Colonic mucosa (tissue), 4 donors: Measurements from ENCODE around the gene CADPS2. TPM values are rescaled to one million over a fixed set of nuclear protein-coding genes. Genes with fewer than 3 reads are reported as not detected.

Experiments
- DNase-seq: peaks from one replicate; pipeline ENCODE4 v3.0.0-alpha.2; 2020
- H3K27ac ChIP-seq: fragments of 200-600 bp; one replicate; pipeline ENCODE4 v1.8.0; 2021
- H3K27me3 ChIP-seq: fragments of 200-600 bp; one replicate; pipeline ENCODE4 v1.8.0; 2021
- H3K36me3 ChIP-seq: fragments of 200-600 bp; one replicate; pipeline ENCODE4 v1.8.0; 2021
- H3K4me1 ChIP-seq: fragments of 200-600 bp; one replicate; pipeline ENCODE4 v1.8.0; 2021; ENCODE audit warnings: mild to moderate bottlenecking
- H3K4me3 ChIP-seq: fragments of 200-600 bp; one replicate; pipeline ENCODE4 v1.8.0; 2021
- H3K9ac ChIP-seq, 2 donors: one replicate each; pipeline ENCODE4 v1.7.0; 2013; ENCODE audit warnings: control low read depth in 2 of 2, low read depth in 2 of 2, low read length in 2 of 2
- H3K9me3 ChIP-seq: fragments of 200-600 bp; one replicate; pipeline ENCODE4 v1.8.0; 2021
- intact Hi-C: fragments of 100-400 bp; cut with DNase I; formaldehyde crosslinking; loops from one replicate; pipeline ENCODE4 v1.14.1; 2022
- total RNA-seq, 2 donors: library from RNA; stranded (reverse); fragmentation: NEBNext Ultra II Directional in 1 of 2; extraction: Animal tissue kit (Norgen Biotek cat#: 25700) in 1 of 2; gene quantifications; one replicate each; pipeline ENCODE4 v1.2.1, GENCODE V29; 2021
- TF ChIP-seq, protein P1 (sequence below): fragments of 200-600 bp; IDR thresholded peaks from one replicate; pipeline ENCODE4 v1.8.0; 2022; ENCODE audit warnings: antibody characterized with exemption, mild to moderate bottlenecking
- donor health status: healthy.
- donor health status: DM: no; HTN: no; CAD: no.
- donor health status: DM: no; HTN: no; CAD: no.

CADPS2 gene
- total RNA-seq, 2 donors from 2014 or later, result 13.6 to 15.2 TPM

DNA sequence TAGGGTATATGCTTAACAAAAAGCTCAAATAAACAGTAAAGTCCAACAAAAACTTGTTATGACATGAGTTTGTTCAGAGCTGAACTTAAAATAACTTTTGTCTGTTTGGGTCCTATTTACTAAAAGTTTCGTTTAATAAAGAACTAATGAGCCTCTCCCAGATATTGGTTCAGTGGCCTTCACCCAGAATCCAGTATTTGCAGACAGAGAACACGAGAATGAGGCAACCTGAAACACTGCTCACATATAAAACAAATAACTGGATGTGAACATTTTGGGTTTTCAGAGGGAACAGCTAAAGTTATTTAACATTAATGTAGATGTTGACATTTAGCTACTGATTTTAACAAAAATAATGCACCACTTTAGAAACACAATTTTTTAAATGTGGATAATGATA, 285.6 kb downstream of the CADPS2 start:
- DNase-seq, result no peak
- H3K36me3 ChIP-seq, result no peaks in the 10 kb centered on the region
- H3K4me3 ChIP-seq, result no peak overlapping the region
- no peaks in the 10 kb centered on the region for H3K9me3 ChIP-seq
- no peak overlapping the region for H3K9ac ChIP-seq
- TF ChIP-seq, protein P1, sequence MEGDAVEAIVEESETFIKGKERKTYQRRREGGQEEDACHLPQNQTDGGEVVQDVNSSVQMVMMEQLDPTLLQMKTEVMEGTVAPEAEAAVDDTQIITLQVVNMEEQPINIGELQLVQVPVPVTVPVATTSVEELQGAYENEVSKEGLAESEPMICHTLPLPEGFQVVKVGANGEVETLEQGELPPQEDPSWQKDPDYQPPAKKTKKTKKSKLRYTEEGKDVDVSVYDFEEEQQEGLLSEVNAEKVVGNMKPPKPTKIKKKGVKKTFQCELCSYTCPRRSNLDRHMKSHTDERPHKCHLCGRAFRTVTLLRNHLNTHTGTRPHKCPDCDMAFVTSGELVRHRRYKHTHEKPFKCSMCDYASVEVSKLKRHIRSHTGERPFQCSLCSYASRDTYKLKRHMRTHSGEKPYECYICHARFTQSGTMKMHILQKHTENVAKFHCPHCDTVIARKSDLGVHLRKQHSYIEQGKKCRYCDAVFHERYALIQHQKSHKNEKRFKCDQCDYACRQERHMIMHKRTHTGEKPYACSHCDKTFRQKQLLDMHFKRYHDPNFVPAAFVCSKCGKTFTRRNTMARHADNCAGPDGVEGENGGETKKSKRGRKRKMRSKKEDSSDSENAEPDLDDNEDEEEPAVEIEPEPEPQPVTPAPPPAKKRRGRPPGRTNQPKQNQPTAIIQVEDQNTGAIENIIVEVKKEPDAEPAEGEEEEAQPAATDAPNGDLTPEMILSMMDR, result no peak
- no peak overlapping the region for H3K27ac ChIP-seq
- H3K4me1 ChIP-seq, result no peaks in the 10 kb centered on the region
- H3K27me3 ChIP-seq, result no peaks in the 10 kb centered on the region
- intact Hi-C loops, result no loop called here

DNA sequence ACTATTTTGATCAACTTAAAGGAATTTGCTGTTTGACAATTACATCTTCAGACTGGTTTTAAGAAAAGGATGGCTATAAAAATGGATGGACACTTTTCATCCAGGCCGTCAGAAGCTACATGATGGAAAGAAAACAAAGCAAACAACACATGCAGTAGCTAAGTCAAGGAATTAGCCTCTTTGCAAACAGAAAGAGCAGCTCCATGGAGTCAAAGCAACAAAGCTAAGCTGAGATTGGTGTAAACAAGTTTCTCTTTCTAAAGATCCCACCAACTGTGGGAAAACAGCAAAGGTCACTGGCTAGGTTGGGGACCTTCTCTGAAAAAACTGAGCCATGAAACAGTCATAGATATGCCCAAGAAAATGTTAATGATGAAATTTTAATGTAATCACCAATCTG, 286.2 kb downstream of the CADPS2 start:
- Histone ChIP-seq H3K27ac (no peak overlapping the region), H3K9me3 (no peaks in the 10 kb centered on the region), H3K27me3 (no peaks in the 10 kb centered on the region), H3K9ac (no peak overlapping the region), H3K36me3 (no peaks in the 10 kb centered on the region), H3K4me1 (no peaks in the 10 kb centered on the region), H3K4me3 (no peak overlapping the region)
- no peak for DNase-seq
- intact Hi-C loops, result no loop called here
- TF ChIP-seq, protein P1, result no peak

DNA sequence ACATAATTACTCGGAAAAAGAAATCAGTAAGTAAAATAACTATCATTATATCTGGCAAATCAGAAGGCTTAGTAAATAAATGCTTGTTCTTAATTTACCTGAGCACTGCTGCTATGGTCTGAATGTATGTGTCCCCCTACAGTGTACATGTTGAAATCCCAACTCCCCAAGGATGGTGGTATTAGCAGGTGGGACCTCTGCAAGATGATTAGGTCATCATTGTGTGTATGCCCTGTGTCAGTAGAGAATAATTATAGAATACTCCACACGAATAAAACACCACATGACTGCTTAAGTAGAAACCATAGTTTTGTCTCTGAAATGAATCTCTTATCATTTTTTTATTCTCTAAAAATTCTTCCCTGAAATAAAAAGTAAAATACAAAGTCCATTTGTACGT, 289.0 kb downstream of the CADPS2 start:
- TF ChIP-seq, protein P1, result no peak
- Histone ChIP-seq H3K9me3 (no peaks in the 10 kb centered on the region), H3K9ac (no peak overlapping the region), H3K36me3 (no peaks in the 10 kb centered on the region), H3K27me3 (no peaks in the 10 kb centered on the region), H3K4me3 (no peak overlapping the region), H3K27ac (no peak overlapping the region), H3K4me1 (no peaks in the 10 kb centered on the region)
- DNase-seq, result no peak
- intact Hi-C loops, result no loop called here

DNA sequence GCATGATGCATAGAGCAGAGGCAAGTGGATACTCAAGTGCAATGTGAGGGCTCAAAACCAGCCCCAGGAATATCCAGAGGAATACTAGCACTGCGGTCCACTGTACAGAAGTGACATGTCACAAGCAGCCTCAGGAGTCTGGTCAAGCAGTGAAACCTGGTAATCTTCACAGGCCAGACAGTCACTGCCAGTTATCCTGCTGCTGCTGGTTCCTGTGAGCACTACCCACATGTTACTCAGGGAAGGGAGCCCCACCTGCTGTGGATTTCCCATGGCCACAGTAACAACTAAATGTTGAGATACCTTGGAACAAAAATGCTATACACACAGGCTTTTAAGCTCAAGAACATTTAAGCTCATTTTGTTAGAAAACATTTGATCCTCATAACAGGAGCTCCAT, 290.4 kb downstream of the CADPS2 start:
- intact Hi-C loops, result no loop called here
- no peak for DNase-seq
- no peak overlapping the region for H3K4me3 ChIP-seq
- no peak overlapping the region for H3K27ac ChIP-seq
- TF ChIP-seq, protein P1, result no peak
- no peaks in the 10 kb centered on the region for H3K27me3 ChIP-seq
- no peaks in the 10 kb centered on the region for H3K9me3 ChIP-seq
- H3K9ac ChIP-seq, result no peak overlapping the region
- H3K36me3 ChIP-seq, result no peaks in the 10 kb centered on the region
- no peaks in the 10 kb centered on the region for H3K4me1 ChIP-seq

DNA sequence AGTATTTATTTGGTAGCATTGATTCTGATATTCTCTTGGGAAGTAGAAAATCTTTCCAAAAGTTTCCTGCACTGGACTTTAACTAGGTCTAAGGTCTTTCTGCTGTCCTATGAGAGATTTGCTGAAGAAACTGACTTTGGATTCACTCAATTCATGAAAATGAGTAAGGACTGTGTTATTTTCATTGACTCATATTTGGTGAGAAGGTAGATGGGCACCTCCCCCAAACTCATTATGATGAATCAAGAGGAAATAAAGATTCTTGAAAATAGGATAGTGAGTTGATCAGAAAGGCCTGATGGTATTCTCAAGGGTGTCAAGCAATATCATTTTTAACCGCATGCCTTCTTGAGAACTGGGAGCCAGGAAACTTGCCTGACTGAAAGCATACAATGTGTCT, 297.6 kb downstream of the CADPS2 start:
- Histone ChIP-seq H3K4me3 (no peak overlapping the region), H3K27me3 (no peaks in the 10 kb centered on the region), H3K9me3 (no peaks in the 10 kb centered on the region), H3K36me3 (no peaks in the 10 kb centered on the region), H3K27ac (no peak overlapping the region), H3K4me1 (no peaks in the 10 kb centered on the region), H3K9ac (no peak overlapping the region)
- TF ChIP-seq, protein P1, result no peak
- no peak for DNase-seq
- intact Hi-C loops, result no loop called here
